PC-9 (cell line): ENCODE measurements around the gene NCBP1. TPM values are rescaled to one million over a fixed set of nuclear protein-coding genes. Genes with fewer than 3 reads are reported as not detected.

Source experiments
- BruUV-seq: library from RNA; stranded (reverse); fragments of 400-500 nt; replicated peaks from 2 replicates; lab custom pipeline; 2021; lab: Mats Ljungman, UMichigan
- CTCF ChIA-PET: fragments of 300-600 bp; sonication (Branson Sonifier 250); formaldehyde crosslinking; loops from one replicate; lab custom pipeline; 2022; ENCODE audit warnings: antibody characterized with exemption; lab: Charles Lee
- POLR2A ChIA-PET: fragments of 300-600 bp; sonication (Branson Sonifier 250); formaldehyde crosslinking; loops from one replicate; lab custom pipeline; 2022; ENCODE audit warnings: antibody characterized with exemption; ENCODE audit not compliant: unreplicated experiment; lab: Charles Lee
- DNase-seq, 2 experiments: peaks; one replicate each; pipeline versions ENCODE4 v3.0.0 to v3.0.0-alpha.2; 2015 to 2022; ENCODE audit warnings: mixed read lengths in 1 of 2
- H2AFZ ChIP-seq: fragments of 200-600 bp; sonication (generic); 2 replicates; pipeline ENCODE4 v1.8.1; 2017; ENCODE audit warnings: antibody characterized with exemption
- H3F3A ChIP-seq: fragments of 200-600 bp; sonication (generic); 2 replicates; pipeline ENCODE4 v1.8.1; 2017; ENCODE audit warnings: antibody characterized with exemption, mild to moderate bottlenecking, low read depth; ENCODE audit not compliant: insufficient read depth
- H3K27ac ChIP-seq: fragments of 200-600 bp; sonication (generic); 2 replicates; pipeline ENCODE4 v1.6.1; 2016; ENCODE audit warnings: mixed run types
- H3K27me3 ChIP-seq: fragments of 200-600 bp; sonication (generic); 2 replicates; pipeline ENCODE4 v1.6.1; 2016; ENCODE audit warnings: low read depth, mixed run types; ENCODE audit not compliant: insufficient read depth
- H3K36me3 ChIP-seq: fragments of 200-600 bp; sonication (generic); 2 replicates; pipeline ENCODE4 v1.6.1; 2016; ENCODE audit warnings: low read depth, mixed run types
- H3K4me1 ChIP-seq: fragments of 200-600 bp; sonication (generic); replicated peaks from 2 replicates; pipeline ENCODE4 v1.6.1; 2016; ENCODE audit warnings: mixed run types; ENCODE audit not compliant: insufficient read depth
- H3K4me2 ChIP-seq: fragments of 200-600 bp; sonication (generic); 2 replicates; pipeline ENCODE4 v1.6.1; 2017; ENCODE audit warnings: mixed run types
- H3K4me3 ChIP-seq: fragments of 200-600 bp; sonication (generic); 2 replicates; pipeline ENCODE4 v1.6.1; 2016; ENCODE audit warnings: mixed run types
- H3K79me2 ChIP-seq: fragments of 200-600 bp; sonication (generic); 2 replicates; pipeline ENCODE4 v1.6.1; 2017; ENCODE audit warnings: low read depth, mixed run types
- H3K9me2 ChIP-seq: fragments of 200-600 bp; sonication (generic); 2 replicates; pipeline ENCODE4 v1.8.1; 2017; ENCODE audit warnings: mild to moderate bottlenecking; ENCODE audit not compliant: insufficient read depth
- H3K9me3 ChIP-seq: fragments of 200-600 bp; sonication (generic); 2 replicates; pipeline ENCODE4 v1.8.1; 2016; ENCODE audit warnings: low read depth; ENCODE audit not compliant: insufficient read depth
- H4K20me1 ChIP-seq: fragments of 200-600 bp; sonication (generic); 2 replicates; pipeline ENCODE4 v1.8.1; 2017; ENCODE audit not compliant: insufficient read depth
- CTCF ChIP-seq: fragments of 200-600 bp; sonication (generic); conservative IDR thresholded peaks from 2 replicates; pipeline ENCODE4 v1.6.1; 2017; ENCODE audit warnings: mixed run types, antibody characterized with exemption, mild to moderate bottlenecking, moderate library complexity
- EZH2 ChIP-seq: fragments of 200-600 bp; sonication (generic); IDR thresholded peaks from 2 replicates; pipeline ENCODE4 v1.8.0; 2017; ENCODE audit warnings: antibody characterized with exemption, low read depth
- intact Hi-C: fragments of 100-400 bp; cut with micrococcal nuclease; formaldehyde crosslinking; loops from one replicate; pipeline ENCODE4 v1.10.0; 2022; ENCODE audit not compliant: unreplicated experiment
- total RNA-seq: library from RNA; stranded (reverse); gene quantifications from 2 replicates; pipeline ENCODE4 v1.2.3, GENCODE V29; 2021

The NCBP1 gene
- total RNA-seq, 1 experiment from 2014 or later: 40.2 TPM

- H3K27me3 ChIP-seq: no peaks in the 10 kb centered on the region
- POLR2A ChIA-PET: interaction anchor here (0.6 kb wide), 1 partner anchor 528 kb away, joined by 6 read pairs; no protein-coding TSS in a partner anchor
Observed at GRCh38 chr9:97695995-97696802, 62.6 kb downstream of the NCBP1 start.

GRCh38 chr9:97696803-97697601 is 63.4 kb downstream of the NCBP1 start, which contains the start of gene XPA:
XPA (minus strand) TSS chr9:97697340; CDS start chr9:97697292, 48 bp downstream.
- DNase-seq: peak; percentile 86 to 99
- no peak for TF ChIP-seq EZH2
- TF ChIP-seq CTCF: no peak; the same call in 1 of the 2 replicates
- peak within 1 kb of the TSS; percentile 74 for H2AFZ ChIP-seq
- peak within 1 kb of the TSS; percentile 57 for H3K27ac ChIP-seq
- H3K9me3 ChIP-seq: no peaks in the 10 kb centered on the region
- ChIA-PET CTCF (no interaction called here), POLR2A (interaction anchor here (0.6 to 0.7 kb wide), 3 partner anchors 13 to 1111 kb away, joined by 3 to 8 read pairs (median 5); no protein-coding TSS in a partner anchor)
- peaks cover 5% of the 10 kb centered on the region; the same call in 1 of the 2 replicates for H3K36me3 ChIP-seq
- H3F3A ChIP-seq: peaks cover 10% of the 10 kb centered on the region
- H3K4me3 ChIP-seq: peak within 1 kb of the TSS; percentile 63
- H3K4me1 ChIP-seq: peaks cover 29% of the 10 kb centered on the region
- no peaks in the 10 kb centered on the region for H3K9me2 ChIP-seq
- H3K27me3 ChIP-seq: no peaks in the 10 kb centered on the region
- peak within 1 kb of the TSS; percentile 82 for H3K4me2 ChIP-seq
- intact Hi-C loops: no loop called here
- BruUV-seq: TSS peak; percentile 46
- H3K79me2 ChIP-seq: peaks cover 39% of the 10 kb centered on the region
- 0 out of 2 replicates have a peak, but pooled peaks cover 3% of the 10 kb centered on the region for H4K20me1 ChIP-seq

More at GRCh38 chr9:97695995-97696802, 62.6 kb downstream of the NCBP1 start:
- Histone ChIP-seq H3K9me2 (no peaks in the 10 kb centered on the region), H3K4me3 (peak overlapping the region; percentile 63), H3K27ac (peak overlapping the region; percentile 15; the same call in 1 of the 2 replicates), H3K79me2 (peaks cover 39% of the 10 kb centered on the region), H3K36me3 (peaks cover 5% of the 10 kb centered on the region; the same call in 1 of the 2 replicates), H3K9me3 (no peaks in the 10 kb centered on the region), H3K4me2 (peak overlapping the region; percentile 82), H2AFZ (peak overlapping the region; percentile 74), H3K4me1 (peaks cover 29% of the 10 kb centered on the region), H4K20me1 (0 out of 2 replicates have a peak, but pooled peaks cover 3% of the 10 kb centered on the region), H3F3A (peaks cover 9% of the 10 kb centered on the region)
- BruUV-seq: no TSS peak
- DNase-seq: no peak
- intact Hi-C loops: no loop called here
- CTCF ChIA-PET: no interaction called here
- TF ChIP-seq CTCF: no peak
- TF ChIP-seq EZH2: no peak

- POLR2A ChIA-PET: interaction anchor here (0.7 kb wide), 1 partner anchor 1111 kb away, joined by 3 read pairs; no protein-coding TSS in a partner anchor
- peaks cover 35% of the 10 kb centered on the region for H3K4me1 ChIP-seq
- intact Hi-C loops: no loop called here
- TF ChIP-seq EZH2 (no peak), CTCF (no peak)
- BruUV-seq: TSS peak; percentile 96
- no peaks in the 10 kb centered on the region for H3K9me3 ChIP-seq
- H3K36me3 ChIP-seq: peaks cover 5% of the 10 kb centered on the region; the same call in 1 of the 2 replicates
- no peaks in the 10 kb centered on the region for H3K27me3 ChIP-seq
- no peaks in the 10 kb centered on the region for H3K9me2 ChIP-seq
- no peak for DNase-seq
- peak overlapping the region; percentile 74 for H2AFZ ChIP-seq
- peak overlapping the region; percentile 57 for H3K27ac ChIP-seq
- peak overlapping the region; percentile 82 for H3K4me2 ChIP-seq
- H3F3A ChIP-seq: peaks cover 19% of the 10 kb centered on the region
- peak overlapping the region; percentile 63 for H3K4me3 ChIP-seq
- CTCF ChIA-PET: no interaction called here
- H4K20me1 ChIP-seq: 0 out of 2 replicates have a peak, but pooled peaks cover 3% of the 10 kb centered on the region
- peaks cover 39% of the 10 kb centered on the region for H3K79me2 ChIP-seq
Observed at GRCh38 chr9:97697837-97698236, 64.2 kb downstream of the NCBP1 start.
